BE2C (cell line): ENCODE results near the gene UROC1.

Experiments
- DNase-seq: peaks from one replicate; pipeline ENCODE4 v3.0.0-alpha.2; 2020
- H3K27me3 ChIP-seq: fragments of 250-450 bp; sonication (Bioruptor Pico); 2 replicates; pipeline ENCODE4 v1.5.1; 2020; ENCODE audit warnings: mild to moderate bottlenecking
- H3K36me3 ChIP-seq: fragments of 250-450 bp; sonication (Bioruptor Pico); 2 replicates; pipeline ENCODE4 v1.5.1; 2020; ENCODE audit warnings: mild to moderate bottlenecking
- H3K4me1 ChIP-seq: fragments of 250-450 bp; sonication (Bioruptor Pico); 2 replicates; pipeline ENCODE4 v1.5.1; 2020
- H3K4me3 ChIP-seq: 2 replicates; pipeline ENCODE4 v1.5.1; 2011; ENCODE audit warnings: low read depth, low read length
- H3K9me3 ChIP-seq: fragments of 250-450 bp; sonication (Bioruptor Pico); 2 replicates; pipeline ENCODE4 v1.5.1; 2020
- TF ChIP-seq, protein P1 (sequence below): IDR thresholded peaks from 2 replicates; pipeline ENCODE4 v1.5.1; 2012; ENCODE audit warnings: mild to moderate bottlenecking, low read depth, low read length

UROC1 gene

GRCh38 chr3:126439346-126439967 lies 78.1 kb downstream of the UROC1 start:
- no peaks in the 10 kb centered on the region for H3K27me3 ChIP-seq
- H3K9me3 ChIP-seq = no peaks in the 10 kb centered on the region
- H3K4me1 ChIP-seq = no peaks in the 10 kb centered on the region
- H3K4me3 ChIP-seq = no peak overlapping the region
- DNase-seq = no peak
- TF ChIP-seq, protein P1, sequence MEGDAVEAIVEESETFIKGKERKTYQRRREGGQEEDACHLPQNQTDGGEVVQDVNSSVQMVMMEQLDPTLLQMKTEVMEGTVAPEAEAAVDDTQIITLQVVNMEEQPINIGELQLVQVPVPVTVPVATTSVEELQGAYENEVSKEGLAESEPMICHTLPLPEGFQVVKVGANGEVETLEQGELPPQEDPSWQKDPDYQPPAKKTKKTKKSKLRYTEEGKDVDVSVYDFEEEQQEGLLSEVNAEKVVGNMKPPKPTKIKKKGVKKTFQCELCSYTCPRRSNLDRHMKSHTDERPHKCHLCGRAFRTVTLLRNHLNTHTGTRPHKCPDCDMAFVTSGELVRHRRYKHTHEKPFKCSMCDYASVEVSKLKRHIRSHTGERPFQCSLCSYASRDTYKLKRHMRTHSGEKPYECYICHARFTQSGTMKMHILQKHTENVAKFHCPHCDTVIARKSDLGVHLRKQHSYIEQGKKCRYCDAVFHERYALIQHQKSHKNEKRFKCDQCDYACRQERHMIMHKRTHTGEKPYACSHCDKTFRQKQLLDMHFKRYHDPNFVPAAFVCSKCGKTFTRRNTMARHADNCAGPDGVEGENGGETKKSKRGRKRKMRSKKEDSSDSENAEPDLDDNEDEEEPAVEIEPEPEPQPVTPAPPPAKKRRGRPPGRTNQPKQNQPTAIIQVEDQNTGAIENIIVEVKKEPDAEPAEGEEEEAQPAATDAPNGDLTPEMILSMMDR = no peak
- H3K36me3 ChIP-seq = no peaks in the 10 kb centered on the region

DNA sequence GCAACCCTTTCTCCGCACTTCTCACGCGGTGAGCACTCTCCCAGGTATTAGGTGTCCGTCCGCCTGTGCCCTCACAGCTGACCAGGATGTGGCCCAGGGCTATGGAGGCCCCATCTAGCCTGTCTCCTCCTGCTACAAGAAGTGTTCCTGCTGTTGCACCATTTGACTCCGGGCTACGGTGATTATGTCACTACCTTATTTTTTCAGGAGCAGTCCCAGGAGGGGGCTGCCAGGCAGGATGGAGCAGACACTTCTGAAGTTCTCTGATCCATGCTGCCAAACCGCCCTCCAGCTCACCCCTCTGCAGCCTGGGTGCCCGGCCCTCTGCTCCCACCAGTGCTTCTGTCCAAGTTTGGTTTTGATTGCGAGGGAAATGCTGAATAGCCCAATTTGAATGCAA lies 78.8 kb downstream of the UROC1 start:
- no peak overlapping the region for H3K4me3 ChIP-seq
- no peaks in the 10 kb centered on the region for H3K4me1 ChIP-seq
- no peak for DNase-seq
- no peaks in the 10 kb centered on the region for H3K27me3 ChIP-seq
- TF ChIP-seq, protein P1 = no peak
- no peaks in the 10 kb centered on the region for H3K36me3 ChIP-seq
- no peaks in the 10 kb centered on the region for H3K9me3 ChIP-seq

- Histone ChIP-seq H3K36me3 (no peaks in the 10 kb centered on the region), H3K4me1 (no peaks in the 10 kb centered on the region), H3K27me3 (no peaks in the 10 kb centered on the region), H3K9me3 (no peaks in the 10 kb centered on the region), H3K4me3 (no peak overlapping the region)
- TF ChIP-seq, protein P1 = no peak
- no peak for DNase-seq
Measured at GRCh38 chr3:126438186-126438585, 79.4 kb downstream of the UROC1 start.

- H3K4me3 ChIP-seq = no peak overlapping the region
- H3K36me3 ChIP-seq = no peaks in the 10 kb centered on the region
- no peaks in the 10 kb centered on the region for H3K9me3 ChIP-seq
- no peaks in the 10 kb centered on the region for H3K4me1 ChIP-seq
- TF ChIP-seq, protein P1 = no peak
- H3K27me3 ChIP-seq = no peaks in the 10 kb centered on the region
- DNase-seq = no peak
Measured at GRCh38 chr3:126436826-126437717, 80.5 kb downstream of the UROC1 start.

DNA sequence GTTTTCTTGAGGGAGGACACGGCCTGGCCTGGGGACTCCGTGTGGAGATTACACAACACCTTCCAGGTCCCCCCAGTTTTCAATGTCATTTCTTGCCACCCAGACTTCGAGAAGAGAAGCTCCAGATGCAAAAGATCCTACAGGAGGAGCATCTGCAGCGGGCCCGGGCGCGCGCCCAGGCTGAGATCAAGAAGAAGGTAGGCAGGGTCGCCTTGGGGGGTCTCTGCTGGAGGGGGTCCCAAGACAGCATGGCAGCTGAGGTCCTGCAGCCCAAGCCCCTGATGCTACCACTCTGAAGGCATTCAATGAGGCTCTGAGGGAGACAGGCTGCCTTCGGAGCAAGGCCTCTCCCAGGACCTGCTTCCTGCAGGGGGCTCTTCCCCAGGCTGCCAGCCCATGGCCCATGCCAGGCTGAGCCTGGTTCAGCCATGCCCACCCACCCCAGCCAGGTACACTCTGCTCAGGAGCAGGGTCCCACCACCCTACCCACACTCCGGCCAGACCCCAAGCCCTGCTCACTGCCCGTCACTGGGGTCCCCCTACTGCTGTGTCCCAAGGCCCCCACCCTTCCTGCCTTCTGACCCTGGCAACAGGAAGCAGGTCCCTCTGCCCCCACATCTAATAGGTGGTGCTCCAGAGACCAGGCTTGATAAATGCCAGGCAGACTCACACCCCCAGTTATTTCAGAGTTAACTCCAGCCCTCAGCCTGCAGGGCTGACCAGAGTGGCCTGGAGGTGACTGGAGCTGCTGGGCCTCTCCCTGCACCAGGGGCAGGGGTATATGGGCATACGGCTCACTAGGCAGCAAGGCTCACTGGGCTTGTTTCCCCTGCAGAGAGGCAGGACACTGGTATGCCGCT lies 81.9 kb downstream of the UROC1 start:
- no peak for DNase-seq
- Histone ChIP-seq H3K27me3 (no peaks in the 10 kb centered on the region), H3K36me3 (no peaks in the 10 kb centered on the region), H3K4me3 (no peak overlapping the region), H3K9me3 (no peaks in the 10 kb centered on the region), H3K4me1 (no peaks in the 10 kb centered on the region)
- TF ChIP-seq, protein P1 = no peak
